ENCODE data around the gene KAT5.

GRCh38 chr11:65672180-65672860 is 39.7 kb upstream of the KAT5 start:
- TF ChIP-seq CTCF (conservative IDR thresholded peaks at IDR 0.05 in 1 of 2, IDR thresholded peaks at IDR 0.05 in 1 of 2; ENCODE audit: extremely low read depth in 1 of 2, insufficient read depth in 1 of 2, low read depth in 1 of 2, low read length in 2 of 2) (no peak), EZH2 (IDR thresholded peaks at IDR 0.05; ENCODE audit: borderline replicate concordance, low read length) (no peak)
